HL-60/S4 treated with phorbol 12-myristate 13-acetate at 8.2 ng/mL for 4 days and 3 days (cell line): ENCODE measurements around the gene ZSWIM7.

Source experiments
- in situ Hi-C: fragments of 300-500 bp; cut with MboI; formaldehyde crosslinking; loops from 2 replicates; pipeline ENCODE4 v1.15.0; 2022; ENCODE audit warnings: low sequenced_read_pairs

ZSWIM7 gene, protein sequence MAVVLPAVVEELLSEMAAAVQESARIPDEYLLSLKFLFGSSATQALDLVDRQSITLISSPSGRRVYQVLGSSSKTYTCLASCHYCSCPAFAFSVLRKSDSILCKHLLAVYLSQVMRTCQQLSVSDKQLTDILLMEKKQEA

DNA sequence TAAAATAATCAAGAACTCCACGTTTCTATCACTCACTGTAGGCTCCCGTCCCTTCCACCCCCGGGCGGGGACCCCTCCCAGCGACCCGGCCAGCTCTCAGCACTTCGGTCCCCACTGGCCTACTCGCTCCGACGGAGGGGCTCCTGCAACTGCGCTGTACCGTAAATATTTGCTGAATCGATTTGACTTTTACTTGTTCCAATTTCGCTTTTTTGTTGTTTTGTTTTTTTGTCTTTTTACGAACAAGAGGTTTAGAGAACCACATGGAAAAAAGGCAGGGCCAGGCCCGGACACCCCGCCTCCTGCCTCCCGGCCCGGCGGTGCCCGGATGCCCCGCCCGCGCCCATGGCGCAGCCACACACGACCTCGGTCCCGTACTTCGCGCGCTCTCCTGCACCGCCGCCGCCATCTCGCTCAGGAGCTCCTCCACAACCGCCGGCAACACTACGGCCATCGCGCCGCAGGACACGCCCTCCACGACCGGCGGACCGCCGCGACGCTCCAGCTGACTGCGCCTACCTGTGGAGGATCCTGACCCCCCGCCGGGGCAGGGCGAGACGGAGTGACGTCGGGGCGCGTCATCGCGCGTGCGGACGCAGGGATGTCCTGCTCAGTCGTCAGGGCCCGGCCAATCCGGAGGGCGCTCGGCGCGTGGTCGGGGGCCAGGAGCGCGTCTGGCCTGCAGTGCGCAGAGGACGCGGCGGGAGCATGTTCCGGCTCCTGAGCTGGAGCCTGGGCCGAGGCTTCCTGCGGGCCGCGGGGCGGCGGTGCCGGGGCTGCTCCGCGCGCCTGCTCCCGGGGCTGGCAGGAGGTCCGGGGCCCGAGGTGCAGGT, at the start of gene ZSWIM7, which contains the start of gene TTC19:
Gene ZSWIM7, minus strand, starts transcription at position 564 of the 833 bp plus-strand sequence. Its CDS starts 110 bp downstream, at position 454.
Gene TTC19, plus strand, starts transcription at position 684 of the 833 bp plus-strand sequence. Its CDS starts 25 bp downstream, at position 709.
- in situ Hi-C loops = loop anchor here (25.0 kb wide), 1 partner anchor 137 kb away; no protein-coding TSS in a partner anchor

DNA sequence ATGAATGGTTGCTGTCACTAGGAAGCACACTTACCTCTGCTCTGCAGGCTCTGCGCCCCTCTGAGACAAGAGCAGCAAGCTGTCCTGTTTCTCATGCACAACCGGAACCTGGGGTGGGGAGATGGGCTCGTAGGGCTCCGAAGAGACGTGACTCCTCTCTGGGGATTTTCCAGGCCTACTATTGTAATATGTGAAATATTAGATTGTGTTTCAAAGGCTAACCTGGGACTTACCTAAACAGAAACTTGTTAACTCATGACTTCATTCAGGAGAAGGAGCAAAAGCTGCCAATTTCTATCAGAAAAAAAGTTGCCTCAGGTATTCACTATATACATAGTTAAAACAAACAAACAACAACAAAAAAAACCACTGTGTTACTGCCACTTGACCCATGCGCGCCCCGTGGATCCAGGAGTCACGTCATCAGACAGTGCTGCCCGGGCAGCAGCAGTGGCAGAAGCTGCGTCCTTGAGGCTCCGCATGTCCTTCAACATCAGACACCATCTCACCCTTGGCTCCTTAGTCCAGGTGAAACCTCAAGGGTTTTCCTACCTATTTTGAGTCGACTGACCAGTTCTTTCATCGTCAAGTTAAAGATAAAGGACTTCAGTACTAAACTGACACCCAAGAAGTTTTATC, 49.4 kb upstream of the ZSWIM7 start:
- in situ Hi-C loops = no loop called here

DNA sequence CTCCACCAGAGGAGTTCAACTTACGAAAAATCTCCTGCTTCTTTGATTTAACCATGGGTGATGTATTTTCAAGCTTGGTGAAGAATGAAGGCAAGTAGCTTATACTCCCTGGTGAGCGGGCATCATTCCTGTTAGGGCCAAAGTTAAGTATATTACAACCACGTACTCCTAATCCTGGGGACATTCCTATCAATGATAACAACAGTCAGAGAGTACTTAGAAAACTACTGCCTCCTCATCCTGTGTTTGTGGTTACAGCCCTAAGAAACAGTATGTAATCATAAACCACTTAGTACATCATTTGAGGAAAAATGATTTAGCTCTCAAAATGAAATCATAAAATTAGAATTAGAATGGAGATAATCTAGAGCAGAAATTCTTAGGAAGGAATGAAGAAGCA, 47.5 kb upstream of the ZSWIM7 start:
- in situ Hi-C loops = no loop called here

GRCh38 chr17:16044487-16044886, 45.0 kb upstream of the ZSWIM7 start:
- in situ Hi-C loops = no loop called here

DNA sequence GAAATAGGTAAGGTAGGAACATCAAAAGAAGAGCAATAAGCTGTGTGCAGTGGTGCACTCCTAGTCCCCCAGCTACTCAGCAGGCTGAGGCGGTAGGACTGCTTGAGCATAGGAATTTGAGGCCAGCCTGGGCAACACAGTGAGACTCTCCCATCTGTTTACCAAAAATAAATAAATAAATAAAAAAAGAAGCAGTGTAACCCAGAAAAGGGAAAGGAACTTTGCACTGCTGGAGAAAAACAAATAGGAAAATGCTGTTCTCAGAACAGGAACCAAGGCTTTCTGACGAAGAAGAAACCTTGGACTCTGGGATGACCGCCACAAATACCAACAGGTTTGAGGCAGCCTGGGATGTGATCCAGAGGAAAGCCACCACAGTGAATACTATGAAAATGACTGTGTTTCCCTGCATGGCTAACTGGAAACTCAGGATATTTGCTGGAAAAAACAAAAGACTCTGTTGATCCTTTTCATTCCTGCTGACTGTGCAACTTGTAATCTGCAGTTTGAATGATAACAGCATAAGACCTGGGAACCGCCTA, 41.3 kb upstream of the ZSWIM7 start:
- in situ Hi-C loops = no loop called here

GRCh38 chr17:16037636-16038035, 38.1 kb upstream of the ZSWIM7 start:
- in situ Hi-C loops = no loop called here

DNA sequence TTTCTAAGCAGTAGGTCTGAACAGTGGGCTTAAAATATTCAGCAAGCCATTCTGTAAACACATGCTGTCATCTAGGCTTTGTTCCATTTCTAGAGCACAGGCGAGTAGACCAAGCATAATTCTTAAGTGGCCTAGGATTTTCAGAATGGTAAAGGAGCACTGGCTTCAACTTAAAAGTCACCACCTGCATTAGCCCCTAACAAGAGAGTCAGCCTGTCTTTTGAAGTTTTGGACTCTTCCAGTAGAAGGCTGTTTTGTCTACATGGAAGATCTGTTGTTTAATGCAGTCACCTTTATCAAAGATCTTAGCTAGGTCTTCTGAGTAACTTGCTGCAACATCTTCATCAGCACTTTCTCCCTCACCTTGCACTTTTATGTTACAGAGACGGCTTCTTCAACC, 36.8 kb upstream of the ZSWIM7 start:
- in situ Hi-C loops = no loop called here

DNA sequence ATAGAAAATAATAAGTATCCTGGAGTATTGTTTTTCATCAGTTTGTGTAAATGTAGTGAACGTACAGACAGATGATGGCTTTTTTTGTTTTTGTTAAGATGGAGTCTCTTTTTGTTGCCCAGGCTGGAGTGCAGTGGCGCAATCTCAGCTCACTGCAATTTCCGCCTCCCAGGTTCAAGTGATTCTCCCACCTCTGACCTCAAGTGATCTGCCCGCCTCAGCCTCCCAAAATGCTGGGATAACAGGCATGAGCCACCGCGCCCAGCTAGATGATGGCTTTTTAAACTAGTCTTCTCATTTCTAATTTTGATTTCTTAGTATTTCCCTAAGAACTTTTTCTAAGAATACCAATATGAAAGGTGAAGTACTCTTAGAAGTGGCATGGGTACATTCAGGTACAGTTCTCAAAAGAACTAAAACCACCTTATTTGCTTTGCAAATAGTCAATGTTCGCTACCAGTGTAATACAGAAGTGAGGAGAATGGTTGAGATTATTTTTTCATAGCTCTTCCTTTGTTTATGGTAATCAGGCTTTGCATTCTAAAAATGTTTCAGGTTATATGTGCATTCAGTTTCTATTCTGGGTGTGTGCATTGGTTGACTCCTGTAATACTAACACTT, 34.3 kb upstream of the ZSWIM7 start:
- in situ Hi-C loops = no loop called here

GRCh38 chr17:16027708-16028584, 28.4 kb upstream of the ZSWIM7 start:
- in situ Hi-C loops = no loop called here

DNA sequence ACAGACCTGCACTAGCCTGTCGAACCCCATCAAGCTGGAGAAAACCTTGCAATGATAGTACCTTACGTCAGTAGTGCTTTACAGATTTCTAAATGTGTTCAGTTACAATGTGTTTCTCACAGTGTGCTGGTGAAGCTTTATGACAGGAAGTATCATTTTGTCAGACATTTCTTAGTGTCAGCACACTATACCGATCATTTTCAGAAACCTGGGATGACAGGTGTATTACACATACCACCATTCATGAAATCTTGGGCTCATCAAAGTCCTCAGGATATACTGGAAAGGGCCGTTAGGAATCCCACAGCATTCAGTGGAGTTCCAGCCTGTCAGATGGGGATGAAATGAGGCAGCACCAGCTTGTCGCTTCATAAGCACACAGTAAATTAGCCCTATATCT, 27.4 kb upstream of the ZSWIM7 start:
- in situ Hi-C loops = no loop called here

- in situ Hi-C loops = no loop called here
These were observed 25.7 kb upstream of the ZSWIM7 start for GRCh38 chr17:16025202-16025601.

DNA sequence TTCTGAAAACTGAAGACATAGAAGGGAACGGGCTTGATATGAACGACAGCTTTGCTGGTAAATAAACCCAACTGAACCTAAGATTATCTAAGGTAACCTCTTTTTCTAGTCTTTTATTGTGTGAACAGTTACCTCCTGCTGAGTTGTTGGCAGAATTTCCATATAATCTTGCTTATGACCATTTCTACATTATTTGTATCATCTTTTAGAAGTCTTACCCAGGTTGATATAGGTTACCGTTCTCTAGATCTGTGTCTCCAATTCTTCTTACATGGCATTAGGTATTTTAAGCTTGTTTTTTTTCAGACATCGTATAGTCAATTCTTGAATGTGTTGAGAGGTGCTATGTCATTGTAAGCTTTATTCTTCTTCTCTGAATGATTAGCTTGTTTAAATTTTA, 24.4 kb upstream of the ZSWIM7 start:
- in situ Hi-C loops = no loop called here

GRCh38 chr17:16019347-16019746, 19.8 kb upstream of the ZSWIM7 start:
- in situ Hi-C loops = no loop called here

- in situ Hi-C loops = no loop called here
These were observed 14.5 kb upstream of the ZSWIM7 start for GRCh38 chr17:16013943-16014407.

- in situ Hi-C loops = no loop called here
These were observed 7.9 kb upstream of the ZSWIM7 start for GRCh38 chr17:16007439-16007838.

GRCh38 chr17:16005636-16006035, 6.1 kb upstream of the ZSWIM7 start:
- in situ Hi-C loops = no loop called here

DNA sequence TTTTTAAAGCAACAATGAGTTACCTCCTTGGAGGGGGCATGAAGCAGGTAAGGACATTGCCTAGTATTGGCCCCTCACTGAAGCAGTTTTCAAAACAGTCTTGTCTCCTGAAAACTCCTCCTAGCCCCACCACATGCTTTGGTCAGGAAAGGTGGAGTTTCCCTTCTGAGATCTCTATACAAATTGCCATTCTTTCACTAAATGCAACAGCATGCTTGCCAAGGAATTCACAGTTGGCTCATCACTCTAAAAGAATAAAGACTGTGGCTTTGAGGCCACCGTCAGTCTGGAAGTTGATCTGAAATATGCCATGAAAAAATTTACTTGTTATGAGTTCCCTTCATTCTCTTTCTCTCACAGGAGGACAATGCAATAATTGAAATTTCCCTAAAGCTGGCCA, 4.3 kb upstream of the ZSWIM7 start:
- in situ Hi-C loops = no loop called here

- in situ Hi-C loops = no loop called here
These were observed 3.3 kb upstream of the ZSWIM7 start for GRCh38 chr17:16002708-16003260.

- in situ Hi-C loops = no loop called here
These were observed 1.9 kb upstream of the ZSWIM7 start for GRCh38 chr17:16001226-16001897.
